SKM-1 (cell line): Measurements from ENCODE around the gene ERF.

Experiments
- DNase-seq: peaks from one replicate; lab custom pipeline; 2025; ENCODE audit not compliant: unreplicated experiment; lab: John Stamatoyannopoulos, UW

ERF gene

DNA sequence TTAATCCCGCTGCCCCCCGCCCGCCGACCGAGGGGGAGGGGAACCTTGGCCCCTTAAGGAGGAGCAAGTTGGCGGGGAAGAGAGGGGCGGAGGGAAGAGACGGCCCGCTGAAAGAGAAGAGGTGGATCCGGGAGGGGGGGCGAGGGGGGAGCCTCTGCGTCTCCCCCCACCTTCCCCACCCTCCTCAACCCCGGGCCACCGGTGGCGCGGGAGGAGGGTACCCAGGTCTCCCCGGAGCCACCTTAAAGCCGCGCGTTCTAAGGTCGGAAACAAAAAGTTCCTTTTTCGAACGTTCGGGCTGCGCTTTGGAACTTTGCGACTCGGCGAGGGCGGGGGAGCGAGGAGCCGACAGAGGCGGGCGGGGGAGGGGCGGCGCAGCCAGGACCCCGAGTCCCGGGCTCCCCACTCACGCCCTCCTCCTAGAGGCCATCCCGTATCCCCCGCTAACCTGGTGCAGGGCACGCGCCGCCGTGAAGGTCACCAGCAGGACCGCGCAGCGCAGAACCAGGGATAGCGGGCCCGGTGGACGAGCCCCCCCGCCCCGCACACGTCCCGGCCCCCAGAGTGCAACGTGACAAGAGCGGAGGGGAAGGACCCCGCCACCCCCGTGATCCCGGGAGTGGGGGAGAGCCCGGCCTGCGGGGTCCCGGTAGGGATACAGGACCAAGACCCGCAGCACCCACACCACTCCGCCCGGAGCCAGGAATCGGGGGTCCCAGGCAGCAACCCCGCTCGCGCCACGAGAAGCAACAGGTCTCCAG lies 659 bp downstream of the ERF start:
- no peak for DNase-seq

DNA sequence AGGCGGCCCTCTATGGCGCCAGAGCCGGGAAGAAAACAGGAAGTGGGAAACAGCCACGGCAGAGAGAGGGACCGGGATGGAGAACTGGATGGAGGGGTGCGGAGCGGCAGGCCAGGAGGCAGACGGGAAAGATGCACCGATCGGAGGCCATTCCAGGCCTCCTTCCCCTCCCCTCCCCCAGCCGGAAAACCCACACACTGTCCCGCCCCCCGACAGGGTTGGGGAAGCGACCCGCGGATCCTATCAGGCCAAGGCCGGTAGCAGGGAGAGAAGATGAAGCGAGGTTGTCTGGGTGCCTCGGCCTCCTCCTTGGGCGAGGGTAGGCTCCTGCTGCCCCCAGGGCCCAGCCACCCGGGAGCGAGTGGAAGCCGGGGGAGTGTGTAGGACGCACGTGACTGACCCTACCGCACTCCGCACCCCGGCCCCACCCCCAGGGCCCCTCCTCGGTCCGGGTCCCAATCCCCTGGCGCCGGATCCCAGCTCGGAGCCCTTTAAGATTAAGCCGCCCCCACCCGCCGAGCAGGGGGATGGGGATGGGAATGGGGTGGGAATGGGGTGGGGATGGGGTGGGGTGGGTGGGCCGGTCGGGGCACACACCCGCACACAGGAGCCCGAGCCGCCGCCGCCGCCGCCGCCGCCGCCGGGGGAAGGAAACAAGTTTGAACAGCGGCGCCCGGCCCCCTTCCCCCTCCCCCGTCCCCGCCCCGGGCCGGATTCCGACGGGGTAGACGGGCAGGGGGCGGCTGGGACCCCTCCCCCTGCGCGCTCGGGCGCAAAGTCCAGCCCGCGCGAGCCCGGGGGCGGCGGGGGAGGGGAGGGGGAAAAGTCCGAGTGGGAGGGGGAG lies 1.5 kb downstream of the ERF start:
- no peak for DNase-seq

DNA sequence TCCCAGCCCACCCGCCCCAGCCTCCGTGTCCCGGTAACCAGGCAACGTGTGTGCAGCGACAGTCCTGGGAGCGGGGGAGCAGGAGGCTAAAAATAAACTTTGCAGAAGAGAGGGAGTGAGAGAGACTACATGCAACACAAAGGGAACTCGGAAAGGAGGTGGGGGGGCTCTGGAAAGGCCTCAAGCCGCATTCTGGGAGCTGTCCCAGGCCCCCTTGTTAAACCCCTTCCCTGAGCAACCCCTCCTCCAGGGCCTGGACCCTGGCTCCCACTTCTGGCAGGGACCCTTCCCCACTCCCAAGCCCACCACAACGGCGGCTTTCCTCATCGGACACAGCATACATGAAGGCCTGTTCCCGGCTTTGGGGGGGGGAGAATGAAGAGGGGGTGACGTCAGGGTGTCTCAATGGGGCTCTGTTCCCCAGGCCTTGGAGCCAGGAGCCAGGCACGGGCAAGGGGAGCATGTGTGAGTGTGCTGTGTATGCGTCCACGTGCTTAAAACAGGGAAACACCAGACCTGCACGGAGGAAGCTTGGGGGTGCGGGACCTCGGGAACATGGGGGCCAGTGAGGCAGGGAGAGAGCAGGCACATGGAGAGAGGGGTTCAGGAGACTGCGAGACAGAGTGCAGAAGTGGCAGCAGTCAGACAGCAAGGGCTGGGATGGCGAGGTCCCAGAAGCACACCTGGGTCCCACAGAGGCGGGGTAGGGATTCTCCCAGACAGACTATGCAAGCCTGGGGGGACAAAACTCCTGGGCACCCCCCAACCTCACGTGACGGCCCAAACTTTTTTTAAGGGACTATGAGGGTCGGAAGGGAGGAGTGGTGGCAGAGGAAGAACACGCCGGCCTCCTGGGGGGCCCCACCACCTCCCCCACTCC lies 2.3 kb downstream of the ERF start:
- no peak for DNase-seq

DNA sequence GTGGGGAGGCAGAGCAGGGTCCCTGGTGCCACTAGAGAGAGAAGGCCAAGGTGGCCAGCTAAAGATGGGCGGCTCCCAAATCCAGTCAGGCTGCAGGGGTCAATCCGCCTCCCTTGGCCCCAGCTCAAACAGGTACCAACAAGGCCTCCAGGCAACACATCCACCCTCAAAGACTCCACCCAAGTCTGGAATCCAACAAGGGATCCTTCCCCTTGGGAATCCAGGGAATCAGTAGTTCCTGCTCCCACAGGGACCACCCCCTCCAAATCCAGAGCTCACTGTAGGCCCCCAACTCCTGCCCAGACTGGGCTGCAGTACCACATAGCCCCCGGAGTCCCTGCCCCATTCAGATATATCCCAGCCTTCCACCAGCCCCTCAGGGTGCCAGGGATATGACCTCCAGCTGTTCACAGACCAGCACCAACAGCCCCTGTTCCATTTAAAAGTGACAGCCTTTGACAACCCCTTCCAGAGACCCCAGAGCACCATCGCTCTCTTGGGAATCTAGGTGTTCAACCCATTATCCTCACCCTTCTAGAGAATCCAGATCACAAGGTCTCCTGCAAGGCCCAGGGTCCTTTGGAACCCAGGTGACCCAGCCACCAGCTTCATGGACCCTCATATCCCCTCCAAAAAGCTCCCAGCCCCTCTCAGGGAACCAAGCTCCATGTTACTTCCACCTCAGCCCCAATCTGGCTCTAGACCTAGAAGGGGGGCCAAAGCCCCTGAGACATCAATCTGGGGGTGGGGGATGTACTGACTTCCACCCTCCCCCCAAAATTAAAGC lies 3.2 kb downstream of the ERF start:
- DNase-seq, result no peak

DNA sequence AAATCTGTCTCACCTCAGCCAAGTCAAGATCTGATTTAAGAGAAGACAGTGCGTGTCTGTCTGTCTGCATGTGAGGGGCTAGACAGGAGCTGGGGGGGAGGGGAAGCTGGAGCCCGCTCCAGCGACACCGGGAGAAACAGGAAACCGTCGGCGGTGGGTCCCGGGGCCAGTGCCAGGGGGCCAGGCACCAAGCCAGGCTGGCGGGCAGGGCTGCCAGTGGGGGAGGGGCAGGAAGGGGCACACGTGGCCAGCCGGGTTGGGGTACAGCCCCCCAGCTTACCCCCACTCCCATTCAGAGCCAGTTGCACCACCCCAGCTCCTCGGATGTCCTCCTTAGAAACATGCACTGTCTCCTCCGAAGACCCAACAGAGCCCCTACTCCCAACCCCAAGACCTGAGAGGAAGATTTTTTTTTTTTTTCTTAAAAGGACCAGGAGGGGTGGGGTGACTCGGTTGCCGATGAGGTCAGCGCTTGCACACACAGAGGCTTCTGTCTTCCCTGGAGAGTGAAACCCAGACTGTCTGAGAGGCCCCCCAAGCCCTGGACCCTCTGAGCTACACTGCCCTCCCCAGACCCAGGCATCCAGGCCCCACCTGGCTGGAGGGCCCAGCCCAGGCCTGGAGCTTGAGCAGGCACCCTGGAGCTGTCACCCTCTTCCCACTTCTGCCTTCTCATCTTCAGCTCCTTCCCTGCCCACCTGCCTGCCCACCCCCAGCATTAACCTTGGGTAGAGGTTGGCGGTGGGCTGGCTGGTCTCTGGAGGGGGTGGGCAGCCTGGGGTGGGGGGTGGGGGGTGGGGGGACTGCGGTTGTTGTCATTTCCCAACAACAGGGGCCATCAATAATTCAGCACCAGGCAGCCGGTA lies 4.0 kb downstream of the ERF start:
- no peak for DNase-seq

DNA sequence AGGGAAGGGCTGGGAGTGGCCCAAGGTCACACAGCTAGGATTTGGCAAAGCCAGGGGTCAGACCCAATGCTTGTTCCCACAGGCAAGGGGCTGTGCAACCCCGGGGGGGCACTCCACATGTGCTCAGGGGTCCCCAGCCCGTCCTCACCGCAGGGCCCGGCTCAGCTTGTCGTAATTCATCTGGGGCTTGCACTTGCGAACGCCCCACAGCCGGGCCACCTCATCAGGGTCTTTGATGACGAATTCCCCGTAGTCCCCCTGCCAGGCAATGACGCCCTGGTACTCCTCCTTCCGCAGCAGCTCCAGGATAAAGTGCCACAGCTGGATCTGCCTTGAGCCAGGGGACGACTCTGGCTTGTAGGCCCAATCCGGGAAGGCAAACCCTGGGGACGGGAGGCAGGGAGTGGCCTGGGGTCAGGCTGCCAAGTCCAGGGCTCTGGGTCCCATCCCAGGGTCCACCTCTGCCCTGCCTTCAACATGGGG lies 4.7 kb downstream of the ERF start:
- DNase-seq, result no peak

DNA sequence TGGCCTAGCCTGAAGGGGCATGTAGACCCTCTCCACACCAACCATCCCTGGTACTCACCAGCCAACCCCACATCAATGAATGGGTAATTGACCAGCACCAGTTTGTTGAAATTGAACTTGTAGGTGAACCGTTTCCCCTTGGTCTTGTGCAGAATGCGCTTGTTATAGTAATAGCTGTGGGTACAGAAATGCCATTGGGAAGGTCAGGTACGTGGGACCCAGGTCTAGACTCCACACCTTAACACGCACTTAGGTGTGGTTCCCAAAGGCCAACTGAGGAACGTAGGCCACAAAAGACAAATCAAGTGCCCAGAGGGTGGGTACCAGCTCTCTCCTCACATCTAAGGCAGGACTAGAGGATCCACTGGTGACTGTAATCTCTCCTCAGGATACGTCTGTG lies 5.2 kb downstream of the ERF start:
- no peak for DNase-seq

DNA sequence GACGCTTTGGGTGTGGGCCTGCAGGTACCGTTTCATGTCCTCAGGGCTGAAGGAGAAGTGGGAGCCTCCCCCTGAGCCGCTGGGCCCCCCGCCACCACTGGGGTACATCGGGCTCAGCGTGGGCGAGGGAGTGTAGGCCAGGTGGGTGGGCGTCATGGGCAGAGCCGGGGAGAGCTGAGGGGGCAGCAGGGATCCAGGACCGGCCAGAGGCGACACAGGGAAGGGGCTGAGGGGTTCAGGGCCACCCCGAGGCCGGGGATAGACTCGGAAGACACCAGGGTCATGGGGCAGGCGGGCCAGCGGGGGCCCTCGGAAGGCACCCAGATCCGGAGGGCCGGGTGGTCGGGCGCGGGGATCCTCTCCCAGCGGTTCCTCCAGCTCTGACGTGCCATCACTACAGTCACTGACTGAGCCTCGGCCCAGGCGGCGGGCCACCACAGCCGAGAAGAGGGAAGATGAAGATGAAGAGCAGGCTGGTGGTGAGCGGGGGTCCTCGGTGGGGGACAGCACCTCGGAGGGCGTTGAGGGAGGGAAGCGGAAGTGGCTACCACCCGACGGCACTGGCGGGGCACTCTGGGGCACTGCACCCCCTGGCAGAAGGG lies 5.7 kb downstream of the ERF start:
- DNase-seq, result no peak

DNA sequence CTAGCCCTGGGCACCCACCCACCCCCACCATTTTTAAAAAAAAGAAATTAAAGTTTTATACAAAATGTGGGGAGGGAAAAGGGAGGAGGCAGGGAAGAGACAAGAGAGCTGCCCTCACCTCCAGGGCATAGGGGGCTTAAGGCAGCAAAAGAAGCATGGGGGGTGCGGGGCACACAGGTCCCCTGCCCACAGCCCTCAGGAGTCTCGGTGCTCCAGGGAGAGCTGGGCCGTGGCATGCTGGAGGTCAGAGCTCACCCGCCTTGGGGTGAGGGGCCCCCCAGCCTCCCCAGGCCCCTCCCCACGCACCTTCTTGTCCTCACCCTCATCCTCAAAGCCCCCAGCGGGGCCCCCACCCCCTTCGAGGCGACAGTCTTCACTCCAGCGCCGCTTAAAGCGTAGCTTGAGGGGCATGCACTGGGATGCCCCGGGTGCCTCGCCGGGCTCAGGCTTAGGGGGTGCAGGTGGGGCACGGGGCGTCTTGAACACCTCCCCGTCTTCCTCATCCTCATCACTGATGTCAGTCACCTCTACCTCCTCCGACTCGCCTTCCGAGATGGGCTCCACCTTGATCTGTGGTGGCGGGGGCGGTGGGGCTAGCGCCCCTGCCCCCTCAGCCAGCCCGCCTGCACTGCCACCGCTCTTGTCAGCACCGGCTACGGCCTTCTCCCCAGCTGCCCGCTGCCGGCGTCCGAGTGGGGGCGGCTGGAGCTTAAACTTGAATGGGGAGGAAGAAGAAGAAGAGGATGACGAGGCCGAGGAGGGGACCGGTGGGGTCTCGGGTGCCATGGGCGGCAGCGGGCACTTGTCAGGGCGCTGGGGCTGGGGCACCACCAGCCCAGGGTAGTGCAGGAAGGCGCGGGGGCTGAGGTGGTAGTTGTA lies 6.4 kb downstream of the ERF start:
- DNase-seq, result no peak

DNA sequence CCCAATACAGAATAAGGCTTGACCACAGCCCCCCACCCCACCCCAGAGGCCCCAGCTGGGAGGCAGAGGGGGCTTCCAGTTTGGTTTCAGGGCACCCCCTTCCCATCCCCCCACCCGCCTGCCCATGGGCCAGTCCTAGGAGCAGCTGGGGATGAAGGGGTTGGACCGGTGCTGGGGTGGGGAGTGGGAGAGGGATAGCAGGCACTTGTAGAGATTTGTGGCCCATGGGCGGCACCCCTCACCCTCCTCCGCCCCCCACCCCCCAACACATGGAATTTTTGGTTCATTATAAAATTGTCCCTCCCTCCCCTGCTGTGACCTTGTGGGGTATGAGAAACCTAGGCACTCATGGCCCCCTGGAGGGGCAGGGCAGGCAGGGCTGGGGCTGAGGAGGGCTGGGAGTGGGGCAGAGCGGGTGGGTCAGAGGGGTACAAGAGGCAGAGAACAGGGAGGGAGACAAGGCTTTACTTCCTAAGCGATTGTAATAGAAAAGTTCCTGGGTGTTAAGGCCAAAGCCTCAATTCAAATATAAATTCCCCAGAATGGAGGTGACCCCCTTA lies 7.2 kb downstream of the ERF start:
- DNase-seq, result no peak

DNA sequence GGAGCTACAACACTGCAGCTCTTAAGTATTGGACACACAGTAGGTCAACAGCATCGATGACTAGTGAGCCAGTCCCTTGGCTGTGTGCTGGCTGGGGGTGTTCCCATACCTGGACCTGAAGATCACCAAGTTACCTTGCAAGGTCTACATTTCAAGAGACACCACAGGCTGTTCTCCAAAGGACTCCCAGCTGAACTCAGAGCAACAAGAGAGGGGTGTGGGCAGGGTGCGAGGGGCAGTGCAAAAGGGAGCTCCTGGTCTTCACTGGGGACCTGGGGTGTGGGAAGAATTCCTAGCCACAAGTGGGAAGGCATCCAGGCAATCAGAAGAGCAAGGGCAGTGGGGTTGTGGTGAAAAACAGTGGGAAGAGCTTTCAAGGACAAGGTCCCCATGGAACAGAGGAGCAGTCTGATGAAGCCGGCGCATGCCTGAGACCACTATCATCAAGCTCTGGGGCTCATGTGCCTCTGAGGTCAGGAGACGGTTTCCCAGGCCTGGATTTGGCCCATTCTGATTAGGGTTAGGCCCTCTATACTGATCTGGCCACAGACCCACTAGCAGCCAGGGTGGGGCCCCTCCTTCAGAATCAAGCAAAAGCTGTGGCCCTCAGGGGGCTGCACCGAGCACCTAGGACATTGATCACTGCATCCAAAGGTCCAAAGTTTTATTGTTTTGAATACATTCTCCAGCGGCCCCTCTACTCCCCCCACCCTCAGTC lies 7.8 kb downstream of the ERF start:
- no peak for DNase-seq

DNA sequence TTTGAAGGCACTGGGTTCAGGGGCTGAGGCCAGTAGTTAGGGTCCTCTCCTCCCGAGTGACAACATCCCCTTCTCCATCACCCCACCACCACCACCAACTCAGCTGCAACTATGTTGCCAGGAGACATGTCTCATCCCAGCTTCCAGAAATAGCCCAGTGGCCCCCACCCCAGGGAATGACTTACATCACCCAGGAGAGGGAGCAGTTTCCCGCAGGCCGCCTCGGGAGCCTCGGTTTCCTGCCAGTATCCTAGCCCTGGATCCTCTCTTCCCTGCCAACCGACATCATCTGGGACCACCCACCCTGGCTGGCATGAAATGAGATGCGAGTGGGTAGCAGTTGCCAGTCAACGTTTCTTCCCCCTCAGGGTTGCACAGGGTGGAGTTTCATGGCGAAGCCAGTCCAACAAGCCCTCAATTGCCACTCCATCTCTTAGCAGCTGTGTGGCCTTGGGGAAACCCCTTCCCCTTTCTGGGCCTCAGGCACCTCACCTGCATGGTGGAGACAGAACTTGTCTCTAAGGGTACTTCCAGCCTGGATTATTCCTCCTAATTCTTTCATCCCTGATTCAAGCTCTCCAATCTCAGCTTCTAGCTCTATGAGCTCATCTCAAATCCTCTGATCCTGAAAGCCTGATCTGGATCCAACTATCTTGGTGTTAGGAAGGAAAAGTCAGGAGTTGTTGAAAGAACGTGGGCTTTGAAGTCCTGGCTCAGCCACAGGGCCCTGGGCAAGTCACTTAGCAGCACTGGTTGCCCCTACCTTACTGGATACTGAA lies 8.6 kb downstream of the ERF start:
- no peak for DNase-seq

DNA sequence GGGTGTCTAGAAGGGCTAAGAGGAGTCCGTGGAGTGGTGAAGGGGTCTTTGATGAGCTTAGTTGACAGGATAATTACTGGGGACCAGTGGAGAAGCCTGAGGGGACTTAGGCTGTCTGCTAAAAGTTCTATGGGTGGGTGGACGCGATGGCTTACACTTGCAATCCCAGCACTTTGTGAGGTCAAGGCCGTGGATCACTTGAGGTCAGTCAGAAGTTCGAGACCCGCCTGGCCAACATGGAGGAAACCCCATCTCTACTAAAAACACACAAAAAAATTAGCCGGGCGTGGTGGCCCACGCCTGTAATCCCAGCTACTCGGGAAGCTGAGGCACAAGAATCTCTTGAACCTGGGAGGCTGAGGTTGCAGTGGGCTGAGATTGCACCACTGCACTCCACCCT lies 9.7 kb downstream of the ERF start:
- DNase-seq, result no peak

DNA sequence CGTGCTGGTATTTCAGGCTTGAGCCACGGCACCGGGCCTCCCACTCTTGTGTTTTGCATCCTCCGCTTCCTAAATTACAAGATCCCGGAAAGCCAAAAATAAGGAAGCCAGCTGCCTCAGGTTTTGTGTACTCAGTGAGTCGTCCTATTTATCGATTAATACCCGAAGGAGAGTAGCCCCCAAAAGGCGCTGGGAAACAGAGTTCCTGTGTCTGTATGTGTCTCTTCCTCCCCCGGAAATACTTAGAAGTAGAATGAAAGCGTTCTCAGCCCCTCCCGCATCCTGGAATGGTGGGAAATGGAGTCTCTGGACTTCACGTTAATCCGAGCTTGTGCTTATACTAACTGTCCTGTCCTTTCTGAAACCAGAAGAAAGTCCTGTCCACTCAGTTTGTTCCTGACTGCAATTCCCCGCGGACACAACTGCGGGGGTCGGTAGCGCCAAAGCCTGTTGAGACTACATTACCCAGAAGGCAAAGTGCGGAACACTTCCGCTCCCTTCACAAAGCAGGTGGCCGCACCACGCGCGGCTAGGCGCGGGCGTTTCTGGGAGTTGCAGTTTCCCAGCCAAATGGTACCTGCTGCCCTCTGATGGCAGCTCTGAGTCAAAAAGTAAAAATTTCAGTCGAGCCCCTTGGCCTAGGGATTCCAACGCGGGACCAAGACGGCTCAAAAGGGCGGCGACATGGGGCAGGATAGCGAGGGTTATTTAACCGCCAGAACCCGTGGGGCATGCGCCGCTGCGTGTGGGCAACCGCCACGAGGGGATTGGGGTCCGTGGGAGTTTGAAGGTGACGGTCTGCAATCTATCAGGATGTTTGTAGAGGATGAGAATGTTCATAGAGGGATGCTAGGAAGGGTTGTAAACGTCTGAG lies 10.3 kb downstream of the ERF start:
- peak; percentile 42 for DNase-seq
